ENCODE measurements around the gene POLR2B.

The POLR2B gene

GRCh38 chr4:57039345-57039744, 60.6 kb downstream of the POLR2B start (continued):
- TF ChIP-seq ZNF174 (tag by site-specific recombination; IDR thresholded peaks at IDR 0.05) = no peak
- TF ChIP-seq CTCF (tag by site-specific recombination; IDR thresholded peaks at IDR 0.05) = no peak
- no peak for TF ChIP-seq ZNF837 (tag by site-specific recombination; IDR thresholded peaks at IDR 0.05)
- no peak for TF ChIP-seq ZNF621 (tag by site-specific recombination; IDR thresholded peaks at IDR 0.05)
- TF ChIP-seq REPIN1 (tag by site-specific recombination; IDR thresholded peaks at IDR 0.05; ENCODE audit: low read depth) = no peak
- no peak for TF ChIP-seq ZNF529 (tag by site-specific recombination; IDR thresholded peaks at IDR 0.05; ENCODE audit: insufficient replicate concordance)

- Histone ChIP-seq H3K4me3 (ENCODE audit: low read depth, low read length) (no peak overlapping the region), H3K36me3 (ENCODE audit: control insufficient read depth in 2 of 2, insufficient read depth in 1 of 2, low read length in 2 of 2) (no peaks in the 10 kb centered on the region), H3K27ac (ENCODE audit: extremely low read depth, low read depth, low read length) (no peak overlapping the region), H3K4me1 (ENCODE audit: control insufficient read depth, insufficient read depth, low read length) (no peaks in the 10 kb centered on the region), H3K9me3 (ENCODE audit: control insufficient read depth, insufficient read depth, low read depth, low read length) (no peaks in the 10 kb centered on the region)
- TF ChIP-seq ZNF529 (tag by site-specific recombination; IDR thresholded peaks at IDR 0.05; ENCODE audit: insufficient replicate concordance) (no peak), PRDM2 (tag by site-specific recombination; IDR thresholded peaks at IDR 0.05; ENCODE audit: borderline replicate concordance) (no peak), ZNF426 (tag by site-specific recombination; IDR thresholded peaks at IDR 0.05) (no peak), ZSCAN4 (tag by site-specific recombination; IDR thresholded peaks at IDR 0.05) (0 out of 2 replicates have a peak, but pooled peaks have one; percentile 30), ZNF639 (tag by site-specific recombination; IDR thresholded peaks at IDR 0.05) (no peak), ZFP41 (tag by site-specific recombination; IDR thresholded peaks at IDR 0.05; ENCODE audit: borderline replicate concordance) (no peak), SP3 (tag by site-specific recombination; IDR thresholded peaks at IDR 0.05) (no peak)
- ChIA-PET POLR2A (no interaction called here), CTCF (interaction anchor here (0.6 to 5.0 kb wide), 4 partner anchors 34 to 123 kb away, joined by 3 to 61 read pairs (median 4); no protein-coding TSS in a partner anchor)
Measured at GRCh38 chr4:57040510-57040909, 61.8 kb downstream of the POLR2B start.

GRCh38 chr4:57041020-57041419, 62.3 kb downstream of the POLR2B start:
- CTCF ChIA-PET = interaction anchor here (0.7 to 5.0 kb wide), 3 partner anchors 34 to 122 kb away, joined by 3 to 61 read pairs (median 3); no protein-coding TSS in a partner anchor
- no peak overlapping the region for H3K27ac ChIP-seq (ENCODE audit: extremely low read depth, low read depth, low read length)
- H3K4me3 ChIP-seq (ENCODE audit: low read depth, low read length) = no peak overlapping the region
- H3K4me1 ChIP-seq (ENCODE audit: control insufficient read depth, insufficient read depth, low read length) = no peaks in the 10 kb centered on the region
- TF ChIP-seq ZNF292 (tag by site-specific recombination; IDR thresholded peaks at IDR 0.05; ENCODE audit: borderline replicate concordance, low read depth) = no peak
- TF ChIP-seq ZNF670 (tag by site-specific recombination; IDR thresholded peaks at IDR 0.05; ENCODE audit: low read depth) = no peak
- TF ChIP-seq ZNF16 (tag by site-specific recombination; IDR thresholded peaks at IDR 0.05; ENCODE audit: low read depth) = no peak
- TF ChIP-seq EGR2 (tag by site-specific recombination; IDR thresholded peaks at IDR 0.05; ENCODE audit: low read depth) = no peak
- TF ChIP-seq PRDM10 (tag by site-specific recombination; IDR thresholded peaks at IDR 0.05) = no peak
- no peak for TF ChIP-seq ZBTB48 (tag by site-specific recombination; IDR thresholded peaks at IDR 0.05)
- no peak for TF ChIP-seq REPIN1 (tag by site-specific recombination; IDR thresholded peaks at IDR 0.05; ENCODE audit: low read depth)
- H3K36me3 ChIP-seq (ENCODE audit: control insufficient read depth in 2 of 2, insufficient read depth in 1 of 2, low read length in 2 of 2) = no peaks in the 10 kb centered on the region
- POLR2A ChIA-PET = no interaction called here
- H3K9me3 ChIP-seq (ENCODE audit: control insufficient read depth, insufficient read depth, low read depth, low read length) = no peaks in the 10 kb centered on the region
